ENCODE data around the gene CABP2. TPM values are rescaled to one million over a fixed set of nuclear protein-coding genes. Genes with fewer than 3 reads are reported as not detected.

The CABP2 gene
- total RNA-seq, 5 donors from 2014 or later (not counting 1 experiment from before 2014, with no cell fraction given): not detected

- H3K27ac Mint-ChIP-seq: no peak overlapping the region
- ATAC-seq (replicated peaks in 1 of 4) (no peak), DNase-seq (no peak)
- H3K27me3 Mint-ChIP-seq: peaks cover 10 to 12% of the 10 kb centered on the region in 2 donors
- no peaks in the 10 kb centered on the region for H3K9me3 Mint-ChIP-seq
- Histone ChIP-seq H3K27me3 (replicated peaks in 1 of 2; ENCODE audit: control insufficient read depth in 2 of 2, extremely low read depth in 1 of 2, insufficient read depth in 2 of 2, low read length in 1 of 2) (peaks cover 0 to 46% of the 10 kb centered on the region in 2 experiments), H3K4me1 (ENCODE audit: control insufficient read depth in 1 of 2, extremely low read depth in 1 of 2, insufficient read depth in 2 of 2, low read length in 2 of 2) (no peaks in the 10 kb centered on the region), H3K36me3 (ENCODE audit: control insufficient read depth in 2 of 2, extremely low read depth in 1 of 2, insufficient read depth in 1 of 2, low read length in 1 of 2) (no peaks in the 10 kb centered on the region), H3K27ac (ENCODE audit: low read length) (no peak overlapping the region), H3K9me3 (no peaks in the 10 kb centered on the region), H3K4me3 (ENCODE audit: control insufficient read depth in 1 of 2, extremely low read depth in 1 of 2, low read length in 1 of 2) (no peak overlapping the region)
- WGBS (ENCODE audit: insufficient coverage): 85% methylated on average over 17 of the region's 25 CpGs
- H3K4me1 Mint-ChIP-seq: no peaks in the 10 kb centered on the region
- ChIA-PET CTCF (no interaction called here), POLR2A (no interaction called here)
- no peak overlapping the region for H3K4me3 Mint-ChIP-seq
- no peaks in the 10 kb centered on the region for H3K36me3 Mint-ChIP-seq
These were observed 572 bp upstream of the CABP2 start for GRCh38 chr11:67523556-67524479.

DNA sequence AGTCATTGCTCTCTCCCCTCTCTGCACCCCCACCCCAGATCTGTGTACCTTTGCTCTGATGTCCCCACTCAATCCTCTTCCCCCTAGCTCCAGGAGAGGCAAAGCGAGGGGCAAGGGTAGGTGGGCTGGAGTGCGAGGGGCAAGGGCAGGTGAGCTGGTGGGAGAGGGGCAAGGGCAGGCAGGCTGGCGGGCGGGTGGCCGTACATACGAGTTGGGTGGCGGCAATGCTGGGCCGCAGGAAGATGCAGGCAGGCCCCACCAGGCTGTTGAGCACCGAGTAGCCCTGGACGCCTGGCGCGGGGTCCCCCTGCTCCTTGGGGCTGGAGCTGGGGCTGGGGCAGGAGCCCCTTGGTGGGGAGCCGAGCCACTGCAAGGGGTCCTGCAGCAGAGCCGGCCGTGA lies 908 bp downstream of the CABP2 start:
- H3K4me3 ChIP-seq (ENCODE audit: control insufficient read depth in 1 of 2, extremely low read depth in 1 of 2, low read length in 1 of 2): no peak overlapping the region
- H3K27ac Mint-ChIP-seq: no peak overlapping the region

GRCh38 chr11:67521924-67522323 lies 1.3 kb downstream of the CABP2 start:
- Histone ChIP-seq H3K4me1 (ENCODE audit: control insufficient read depth in 1 of 2, extremely low read depth in 1 of 2, insufficient read depth in 2 of 2, low read length in 2 of 2) (no peaks in the 10 kb centered on the region), H3K27me3 (replicated peaks in 1 of 2; ENCODE audit: control insufficient read depth in 2 of 2, extremely low read depth in 1 of 2, insufficient read depth in 2 of 2, low read length in 1 of 2) (peaks cover 0 to 46% of the 10 kb centered on the region in 2 experiments), H3K9me3 (no peaks in the 10 kb centered on the region), H3K27ac (ENCODE audit: low read length) (no peak overlapping the region), H3K4me3 (ENCODE audit: control insufficient read depth in 1 of 2, extremely low read depth in 1 of 2, low read length in 1 of 2) (no peak overlapping the region), H3K36me3 (ENCODE audit: control insufficient read depth in 2 of 2, extremely low read depth in 1 of 2, insufficient read depth in 1 of 2, low read length in 1 of 2) (no peaks in the 10 kb centered on the region)
- H3K9me3 Mint-ChIP-seq: no peaks in the 10 kb centered on the region
- POLR2A ChIA-PET: interaction anchor here in 1 of 2 donors (0.6 kb wide), 1 partner anchor 716 kb away, joined by 4 read pairs; no protein-coding TSS in a partner anchor
- peaks cover 8 to 10% of the 10 kb centered on the region in 2 donors for H3K27me3 Mint-ChIP-seq
- ATAC-seq (replicated peaks in 1 of 4) (no peak), DNase-seq (no peak)
- H3K4me1 Mint-ChIP-seq: no peaks in the 10 kb centered on the region
- WGBS (ENCODE audit: insufficient coverage): 96% methylated on average over 4 of the region's 10 CpGs
- H3K27ac Mint-ChIP-seq: no peak overlapping the region
- no peak overlapping the region for H3K4me3 Mint-ChIP-seq
- CTCF ChIA-PET: no interaction called here
- H3K36me3 Mint-ChIP-seq: no peaks in the 10 kb centered on the region

More for the DNA sequence above, 908 bp downstream of the CABP2 start:
- H3K4me1 ChIP-seq (ENCODE audit: control insufficient read depth in 1 of 2, extremely low read depth in 1 of 2, insufficient read depth in 2 of 2, low read length in 2 of 2): no peaks in the 10 kb centered on the region
- H3K27ac ChIP-seq (ENCODE audit: low read length): no peak overlapping the region
- H3K36me3 Mint-ChIP-seq: no peaks in the 10 kb centered on the region
- H3K36me3 ChIP-seq (ENCODE audit: control insufficient read depth in 2 of 2, extremely low read depth in 1 of 2, insufficient read depth in 1 of 2, low read length in 1 of 2): no peaks in the 10 kb centered on the region
- DNase-seq: no peak
- no peak overlapping the region for H3K4me3 Mint-ChIP-seq
- peaks cover 0 to 48% of the 10 kb centered on the region in 2 experiments for H3K27me3 ChIP-seq (replicated peaks in 1 of 2; ENCODE audit: control insufficient read depth in 2 of 2, extremely low read depth in 1 of 2, insufficient read depth in 2 of 2, low read length in 1 of 2)
- no peaks in the 10 kb centered on the region for H3K4me1 Mint-ChIP-seq
- no peak for ATAC-seq (replicated peaks in 1 of 4)
- no peaks in the 10 kb centered on the region for H3K9me3 Mint-ChIP-seq
- H3K27me3 Mint-ChIP-seq: peaks cover 10 to 12% of the 10 kb centered on the region in 2 donors
- 95% methylated on average over 8 of the region's 15 CpGs for WGBS (ENCODE audit: insufficient coverage)
- no peaks in the 10 kb centered on the region for H3K9me3 ChIP-seq
- POLR2A ChIA-PET: no interaction called here
- CTCF ChIA-PET: interaction anchor here in 1 of 2 donors (0.5 kb wide), 1 partner anchor 1139 kb away, joined by 3 read pairs; no protein-coding TSS in a partner anchor

GRCh38 chr11:67520856-67521824 lies 2.1 kb downstream of the CABP2 start:
- no peak for DNase-seq
- Mint-ChIP-seq H3K9me3 (no peaks in the 10 kb centered on the region), H3K4me3 (no peak overlapping the region), H3K27ac (no peak overlapping the region), H3K36me3 (no peaks in the 10 kb centered on the region), H3K27me3 (peaks cover 4 to 7% of the 10 kb centered on the region in 2 donors), H3K4me1 (no peaks in the 10 kb centered on the region)
- Histone ChIP-seq H3K4me3 (ENCODE audit: control insufficient read depth in 1 of 2, extremely low read depth in 1 of 2, low read length in 1 of 2) (no peak overlapping the region), H3K27ac (ENCODE audit: low read length) (no peak overlapping the region), H3K9me3 (no peaks in the 10 kb centered on the region), H3K4me1 (ENCODE audit: control insufficient read depth in 1 of 2, extremely low read depth in 1 of 2, insufficient read depth in 2 of 2, low read length in 2 of 2) (no peaks in the 10 kb centered on the region), H3K27me3 (replicated peaks in 1 of 2; ENCODE audit: control insufficient read depth in 2 of 2, extremely low read depth in 1 of 2, insufficient read depth in 2 of 2, low read length in 1 of 2) (peaks cover 0 to 46% of the 10 kb centered on the region in 2 experiments), H3K36me3 (ENCODE audit: control insufficient read depth in 2 of 2, extremely low read depth in 1 of 2, insufficient read depth in 1 of 2, low read length in 1 of 2) (no peaks in the 10 kb centered on the region)
- POLR2A ChIA-PET: interaction anchor here in 1 of 2 donors (0.6 kb wide), 1 partner anchor 717 kb away, joined by 4 read pairs; no protein-coding TSS in a partner anchor
- no peak for ATAC-seq (replicated peaks in 1 of 4)
- CTCF ChIA-PET: no interaction called here
- 82% methylated on average over 13 of the region's 16 CpGs for WGBS (ENCODE audit: insufficient coverage)

DNA sequence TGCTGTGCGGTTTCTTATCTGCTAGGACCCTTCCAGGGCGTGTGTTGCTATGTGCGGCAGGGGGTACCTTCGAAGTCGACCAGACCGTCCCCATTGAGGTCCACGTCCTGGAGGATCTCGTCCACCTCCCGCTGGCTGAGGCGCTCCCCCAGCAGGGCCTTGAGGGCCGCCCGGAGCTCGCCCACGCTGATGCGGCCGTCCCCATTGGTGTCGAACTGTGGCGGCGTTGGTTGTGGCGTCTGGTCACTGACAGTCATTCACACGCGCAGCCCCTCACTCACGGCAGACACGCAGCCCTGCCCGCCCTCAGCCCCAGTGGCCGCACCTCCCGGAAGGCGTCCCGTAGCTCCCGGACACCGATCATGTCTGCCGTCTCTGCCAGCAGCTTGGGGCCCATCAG lies 3.5 kb downstream of the CABP2 start:
- Histone ChIP-seq H3K27me3 (replicated peaks in 1 of 2; ENCODE audit: control insufficient read depth in 2 of 2, extremely low read depth in 1 of 2, insufficient read depth in 2 of 2, low read length in 1 of 2) (peaks cover 0 to 41% of the 10 kb centered on the region in 2 experiments), H3K4me3 (ENCODE audit: control insufficient read depth in 1 of 2, extremely low read depth in 1 of 2, low read length in 1 of 2) (no peak overlapping the region), H3K9me3 (no peaks in the 10 kb centered on the region), H3K36me3 (ENCODE audit: control insufficient read depth in 2 of 2, extremely low read depth in 1 of 2, insufficient read depth in 1 of 2, low read length in 1 of 2) (no peaks in the 10 kb centered on the region), H3K27ac (ENCODE audit: low read length) (no peak overlapping the region), H3K4me1 (ENCODE audit: control insufficient read depth in 1 of 2, extremely low read depth in 1 of 2, insufficient read depth in 2 of 2, low read length in 2 of 2) (no peaks in the 10 kb centered on the region)
- ATAC-seq (replicated peaks in 1 of 4) (no peak), DNase-seq (no peak)
- no peaks in the 10 kb centered on the region for H3K36me3 Mint-ChIP-seq
- WGBS (ENCODE audit: insufficient coverage): 92% methylated on average over 31 of the region's 32 CpGs
- POLR2A ChIA-PET: no interaction called here
- H3K27me3 Mint-ChIP-seq: peaks cover 2 to 5% of the 10 kb centered on the region in 2 donors
- CTCF ChIA-PET: no interaction called here
- H3K27ac Mint-ChIP-seq: no peak overlapping the region
- H3K9me3 Mint-ChIP-seq: no peaks in the 10 kb centered on the region
- H3K4me1 Mint-ChIP-seq: no peaks in the 10 kb centered on the region
- H3K4me3 Mint-ChIP-seq: no peak overlapping the region
